Activated B cell treated with CpG ODN at 0.5 μM for 24 hours (primary cell): ENCODE results near the gene CEP72. TPM values are rescaled to one million over a fixed set of nuclear protein-coding genes. Genes with fewer than 3 reads are reported as not detected.
"Not testable (repeated sequence)": the region's sequence is repeated elsewhere in the genome, so short reads cannot be mapped to it uniquely, and the experiment has no call there.

ENCODE experiments used
- ATAC-seq: fragments of 200-7000 bp; cut with Tn5 transposase; one replicate; pipeline ENCODE4 v1.10.0; 2021; ENCODE audit warnings: low read depth, mild to moderate bottlenecking, moderate library complexity
- CTCF ChIA-PET: fragments of 350-600 bp; sonication (Branson Sonifier 250); formaldehyde crosslinking; loops from one replicate; lab custom pipeline; 2021; ENCODE audit warnings: antibody characterized with exemption; lab: Charles Lee
- POLR2A ChIA-PET: fragments of 350-600 bp; sonication (Branson Sonifier 250); formaldehyde crosslinking; loops from one replicate; lab custom pipeline; 2021; ENCODE audit warnings: antibody characterized with exemption; lab: Charles Lee
- DNase-seq: peaks from one replicate; pipeline ENCODE4 v3.0.0; 2022
- H3K27ac Mint-ChIP-seq: one replicate; pipeline ENCODE4 v1.8.0; 2020; ENCODE audit warnings: mixed read lengths
- H3K27me3 Mint-ChIP-seq: one replicate; pipeline ENCODE4 v1.8.0; 2021; ENCODE audit warnings: mixed read lengths
- H3K36me3 Mint-ChIP-seq: one replicate; pipeline ENCODE4 v1.8.0; 2021; ENCODE audit warnings: low read depth, mixed read lengths
- H3K4me1 Mint-ChIP-seq: one replicate; pipeline ENCODE4 v1.8.0; 2021; ENCODE audit warnings: mixed read lengths
- H3K4me3 Mint-ChIP-seq: one replicate; pipeline ENCODE4 v1.8.0; 2020; ENCODE audit warnings: mild to moderate bottlenecking, mixed read lengths
- H3K9me3 Mint-ChIP-seq: one replicate; pipeline ENCODE4 v1.8.0; 2020; ENCODE audit warnings: mixed read lengths
- CTCF ChIP-seq: fragments of 200-600 bp; IDR thresholded peaks from one replicate; pipeline ENCODE4 v1.8.0; 2022; ENCODE audit warnings: antibody characterized with exemption, mild to moderate bottlenecking
- intact Hi-C: fragments of 100-400 bp; cut with micrococcal nuclease; formaldehyde crosslinking; loops from one replicate; pipeline ENCODE4 v1.15.1; 2024
- total RNA-seq: library from RNA; stranded (reverse); gene quantifications from 2 replicates; pipeline ENCODE4 v1.2.3, GENCODE V29; 2022

CEP72 gene
- total RNA-seq, 1 donor from 2014 or later, result 17.4 TPM

- Mint-ChIP-seq H3K27me3 (peaks cover 26% of the 10 kb centered on the region), H3K9me3 (no peaks in the 10 kb centered on the region), H3K4me3 (no peak overlapping the region), H3K4me1 (peaks cover 4% of the 10 kb centered on the region), H3K36me3 (no peaks in the 10 kb centered on the region), H3K27ac (no peak overlapping the region)
- no peak for DNase-seq
- ChIA-PET POLR2A (no interaction called here), CTCF (no interaction called here)
- intact Hi-C loops, result no loop called here
- TF ChIP-seq CTCF, result no peak
- ATAC-seq, result no peak
Observed at GRCh38 chr5:601771-602465, 10.2 kb upstream of the CEP72 start.

GRCh38 chr5:602466-603035 is 9.6 kb upstream of the CEP72 start:
- H3K27ac Mint-ChIP-seq, result no peak overlapping the region
- H3K36me3 Mint-ChIP-seq, result no peaks in the 10 kb centered on the region
- ChIA-PET CTCF (no interaction called here), POLR2A (no interaction called here)
- intact Hi-C loops, result no loop called here
- H3K4me1 Mint-ChIP-seq, result peaks cover 10% of the 10 kb centered on the region
- DNase-seq (no peak), ATAC-seq (no peak)
- H3K9me3 Mint-ChIP-seq, result no peaks in the 10 kb centered on the region
- TF ChIP-seq CTCF, result no peak
- H3K4me3 Mint-ChIP-seq, result no peak overlapping the region
- peaks cover 30% of the 10 kb centered on the region for H3K27me3 Mint-ChIP-seq

DNA sequence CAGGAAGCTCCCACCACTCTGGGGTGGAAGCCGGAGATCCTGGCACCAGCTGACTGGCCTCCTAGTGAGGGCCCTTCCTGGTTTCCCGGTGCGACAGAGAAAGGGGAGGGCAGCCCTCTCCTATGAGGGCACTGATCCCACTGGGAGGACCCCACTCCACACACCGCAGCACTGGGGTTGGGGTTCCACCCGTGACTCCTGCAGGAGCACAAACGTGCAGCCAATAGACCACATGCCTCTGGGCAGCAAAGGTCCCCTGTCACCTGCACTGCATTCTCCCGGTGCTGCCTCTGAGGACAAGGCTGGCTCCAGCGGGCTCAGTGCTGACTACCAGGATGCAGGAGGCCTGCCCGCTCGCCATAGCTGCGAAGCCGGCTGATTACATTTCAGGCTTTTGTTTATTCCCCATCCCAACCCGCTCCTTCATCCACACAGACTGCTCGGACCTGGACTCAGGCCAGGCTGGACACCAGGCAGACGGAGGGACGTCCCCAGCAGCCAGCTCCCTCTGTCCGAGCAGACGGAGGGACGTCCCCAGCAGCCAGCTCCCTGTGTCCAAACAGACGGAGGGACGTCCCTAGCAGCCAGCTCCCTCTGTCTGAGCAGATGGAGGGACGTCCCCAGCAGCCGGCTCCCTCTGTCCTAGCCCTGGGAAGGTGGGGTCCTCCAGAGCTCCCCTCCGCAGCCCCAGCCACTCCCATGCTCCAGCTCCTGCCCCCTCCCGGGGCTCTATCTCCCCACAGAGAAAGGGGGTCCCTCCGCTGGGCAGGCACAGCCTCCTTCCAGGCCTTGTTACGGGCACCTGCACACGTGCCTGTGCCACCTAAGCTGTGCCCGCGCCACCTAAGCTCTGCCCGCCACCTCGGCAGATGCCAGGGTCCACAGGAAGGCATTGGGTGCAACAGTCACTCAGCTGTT is 8.8 kb upstream of the CEP72 start:
- ChIA-PET POLR2A (no interaction called here), CTCF (no interaction called here)
- Mint-ChIP-seq H3K4me3 (no peak overlapping the region), H3K27me3 (peaks cover 31% of the 10 kb centered on the region), H3K4me1 (peaks cover 15% of the 10 kb centered on the region), H3K36me3 (no peaks in the 10 kb centered on the region), H3K27ac (no peak overlapping the region), H3K9me3 (no peaks in the 10 kb centered on the region)
- DNase-seq (no peak), ATAC-seq (no peak)
- no peak for TF ChIP-seq CTCF
- intact Hi-C loops, result no loop called here

DNA sequence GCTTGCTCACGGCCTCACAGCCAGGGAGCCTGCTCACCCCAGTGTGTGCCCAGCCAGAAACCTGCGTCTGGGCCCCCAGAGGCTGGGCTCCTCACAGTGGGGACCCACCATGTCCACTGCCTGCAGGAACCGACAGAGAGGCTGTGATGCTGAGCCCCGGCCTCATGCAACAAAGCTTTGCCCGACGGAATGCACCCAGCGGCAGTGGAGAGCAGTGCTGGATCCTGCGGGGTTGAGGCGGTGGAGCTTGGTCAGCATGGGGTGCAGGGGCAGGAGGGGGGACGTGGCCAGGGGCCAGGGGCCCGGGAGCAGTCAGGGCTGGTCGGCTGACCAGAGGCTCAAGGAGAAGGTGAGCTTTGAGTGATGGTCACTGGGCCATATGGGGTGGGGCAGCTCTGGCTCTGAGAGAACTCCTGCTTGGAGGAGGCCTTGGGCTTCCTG is 7.7 kb upstream of the CEP72 start:
- intact Hi-C loops, result no loop called here
- TF ChIP-seq CTCF, result no peak
- Mint-ChIP-seq H3K9me3 (no peaks in the 10 kb centered on the region), H3K27ac (no peak overlapping the region), H3K4me1 (peaks cover 14% of the 10 kb centered on the region), H3K36me3 (no peaks in the 10 kb centered on the region), H3K27me3 (peaks cover 24% of the 10 kb centered on the region), H3K4me3 (no peak overlapping the region)
- DNase-seq, result no peak
- no peak for ATAC-seq
- POLR2A ChIA-PET, result no interaction called here
- CTCF ChIA-PET, result no interaction called here

DNA sequence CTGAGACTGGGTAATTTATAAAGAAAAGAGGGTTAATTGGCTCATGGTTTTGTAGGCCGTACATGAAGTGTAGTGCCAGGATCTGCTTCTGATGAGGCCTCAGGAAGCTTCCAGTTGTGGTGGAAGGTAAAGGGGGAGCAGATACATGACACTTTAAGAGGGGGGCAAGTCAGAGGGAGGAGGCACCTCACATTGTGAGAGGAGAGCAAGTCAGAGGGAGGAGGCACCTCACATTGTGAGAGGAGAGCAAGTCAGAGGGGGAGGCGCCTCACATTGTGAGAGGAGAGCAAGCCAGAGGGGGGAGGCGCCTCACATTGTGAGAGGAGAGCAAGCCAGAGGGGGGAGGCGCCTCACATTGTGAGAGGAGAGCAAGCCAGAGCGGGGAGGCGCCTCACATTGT is 7.0 kb upstream of the CEP72 start:
- H3K27ac Mint-ChIP-seq, intact Hi-C loops, H3K4me3 Mint-ChIP-seq, H3K9me3 Mint-ChIP-seq, ATAC-seq, DNase-seq, CTCF ChIA-PET, H3K36me3 Mint-ChIP-seq, POLR2A ChIA-PET: not testable (repeated sequence)
- H3K4me1 Mint-ChIP-seq, result peaks cover 14% of the 10 kb centered on the region
- peaks cover 24% of the 10 kb centered on the region for H3K27me3 Mint-ChIP-seq
